ENCODE results near the gene PRAME. TPM values are rescaled to one million over a fixed set of nuclear protein-coding genes. Genes with fewer than 3 reads are reported as not detected.

Gene PRAME
- total and polyA plus RNA-seq, 2 experiments from 2014 or later = not detected

- in situ Hi-C loops (cut with MboI) = no loop called here
- Histone ChIP-seq H2AFZ (no peak overlapping the region), H3K4me3 (no peak overlapping the region), H3K9ac (no peak overlapping the region), H3K27me3 (replicated peaks; ENCODE audit: insufficient read depth) (peaks cover 51% of the 10 kb centered on the region), H3K79me2 (ENCODE audit: insufficient read depth) (no peaks in the 10 kb centered on the region), H3K27ac (no peak overlapping the region), H3K36me3 (ENCODE audit: low read depth) (no peaks in the 10 kb centered on the region), H4K20me1 (ENCODE audit: insufficient read depth) (no peaks in the 10 kb centered on the region), H3K4me2 (ENCODE audit: unreplicated experiment) (no peak overlapping the region), H3K9me2 (ENCODE audit: insufficient read depth) (no peaks in the 10 kb centered on the region), H3F3A (ENCODE audit: insufficient read depth) (no peaks in the 10 kb centered on the region), H3K4me1 (ENCODE audit: insufficient read depth) (no peaks in the 10 kb centered on the region), H3K9me3 (ENCODE audit: low read depth) (no peaks in the 10 kb centered on the region)
- WGBS, 2 experiments (ENCODE audit: low coverage in 1 of 2, low lambda C conversion rate in 2 of 2, missing lambda C conversion rate in 2 of 2) = 27 to 36% methylated on average over 2 of the region's 2 CpGs
- DNase-seq = no peak
- TF ChIP-seq EZH2phosphoT487 (IDR thresholded peaks at IDR 0.05; ENCODE audit: insufficient read depth, low read depth) = no peak
- no peak for TF ChIP-seq EZH2 (IDR thresholded peaks at IDR 0.05; ENCODE audit: insufficient read depth, poor library complexity, severe bottlenecking)
These were observed 12.8 kb upstream of the PRAME start for GRCh38 chr22:22571862-22572261.

GRCh38 chr22:22571429-22571828 lies 12.4 kb upstream of the PRAME start:
- 55 to 60% methylated on average over 6 of the region's 6 CpGs for WGBS, 2 experiments (ENCODE audit: low coverage in 1 of 2, low lambda C conversion rate in 2 of 2, missing lambda C conversion rate in 2 of 2)
- Histone ChIP-seq H4K20me1 (ENCODE audit: insufficient read depth) (no peaks in the 10 kb centered on the region), H3K4me3 (no peak overlapping the region), H3K4me1 (ENCODE audit: insufficient read depth) (no peaks in the 10 kb centered on the region), H3K36me3 (ENCODE audit: low read depth) (no peaks in the 10 kb centered on the region), H3K9me3 (ENCODE audit: low read depth) (no peaks in the 10 kb centered on the region), H3K9me2 (ENCODE audit: insufficient read depth) (no peaks in the 10 kb centered on the region), H3F3A (ENCODE audit: insufficient read depth) (no peaks in the 10 kb centered on the region), H3K9ac (no peak overlapping the region), H3K27me3 (replicated peaks; ENCODE audit: insufficient read depth) (peaks cover 51% of the 10 kb centered on the region), H3K4me2 (ENCODE audit: unreplicated experiment) (no peak overlapping the region), H2AFZ (no peak overlapping the region), H3K27ac (no peak overlapping the region), H3K79me2 (ENCODE audit: insufficient read depth) (no peaks in the 10 kb centered on the region)
- in situ Hi-C loops (cut with MboI) = no loop called here
- DNase-seq = no peak
- TF ChIP-seq EZH2phosphoT487 (IDR thresholded peaks at IDR 0.05; ENCODE audit: insufficient read depth, low read depth) (no peak), EZH2 (IDR thresholded peaks at IDR 0.05; ENCODE audit: insufficient read depth, poor library complexity, severe bottlenecking) (no peak)

GRCh38 chr22:22569218-22569617 lies 10.2 kb upstream of the PRAME start:
- TF ChIP-seq EZH2phosphoT487 (IDR thresholded peaks at IDR 0.05; ENCODE audit: insufficient read depth, low read depth) = no peak

GRCh38 chr22:22565981-22566380 lies 6.9 kb upstream of the PRAME start:
- peak; percentile 27 for DNase-seq
- TF ChIP-seq EZH2phosphoT487 (IDR thresholded peaks at IDR 0.05; ENCODE audit: insufficient read depth, low read depth) (no peak), EZH2 (IDR thresholded peaks at IDR 0.05; ENCODE audit: insufficient read depth, poor library complexity, severe bottlenecking) (no peak)

More at GRCh38 chr22:22569218-22569617, 10.2 kb upstream of the PRAME start:
- Histone ChIP-seq H3K9me2 (ENCODE audit: insufficient read depth) (no peaks in the 10 kb centered on the region), H3F3A (ENCODE audit: insufficient read depth) (no peaks in the 10 kb centered on the region), H3K27me3 (replicated peaks; ENCODE audit: insufficient read depth) (peaks cover 48% of the 10 kb centered on the region), H3K4me1 (ENCODE audit: insufficient read depth) (no peaks in the 10 kb centered on the region), H3K4me3 (no peak overlapping the region), H3K4me2 (ENCODE audit: unreplicated experiment) (no peak overlapping the region), H3K9ac (no peak overlapping the region), H3K27ac (no peak overlapping the region), H3K9me3 (ENCODE audit: low read depth) (no peaks in the 10 kb centered on the region), H4K20me1 (ENCODE audit: insufficient read depth) (no peaks in the 10 kb centered on the region), H2AFZ (no peak overlapping the region), H3K79me2 (ENCODE audit: insufficient read depth) (no peaks in the 10 kb centered on the region), H3K36me3 (ENCODE audit: low read depth) (no peaks in the 10 kb centered on the region)
- DNase-seq = no peak
- in situ Hi-C loops (cut with MboI) = no loop called here
- 21 to 29% methylated on average over 5 of the region's 5 CpGs for WGBS, 2 experiments (ENCODE audit: low coverage in 1 of 2, low lambda C conversion rate in 2 of 2, missing lambda C conversion rate in 2 of 2)

More at GRCh38 chr22:22565981-22566380, 6.9 kb upstream of the PRAME start:
- Histone ChIP-seq H3K27ac (no peak overlapping the region), H3K27me3 (replicated peaks; ENCODE audit: insufficient read depth) (peaks cover 17% of the 10 kb centered on the region), H3K4me1 (ENCODE audit: insufficient read depth) (no peaks in the 10 kb centered on the region), H3K4me3 (no peak overlapping the region), H3K4me2 (ENCODE audit: unreplicated experiment) (no peak overlapping the region), H3K9ac (no peak overlapping the region), H2AFZ (no peak overlapping the region), H3K9me2 (ENCODE audit: insufficient read depth) (no peaks in the 10 kb centered on the region), H3K9me3 (ENCODE audit: low read depth) (no peaks in the 10 kb centered on the region), H3K36me3 (ENCODE audit: low read depth) (no peaks in the 10 kb centered on the region), H3K79me2 (ENCODE audit: insufficient read depth) (no peaks in the 10 kb centered on the region), H3F3A (ENCODE audit: insufficient read depth) (no peaks in the 10 kb centered on the region), H4K20me1 (ENCODE audit: insufficient read depth) (no peaks in the 10 kb centered on the region)
- in situ Hi-C loops (cut with MboI) = no loop called here
- whole genome bisulfite sequencing, 2 experiments (ENCODE audit: low coverage in 1 of 2, low lambda C conversion rate in 2 of 2, missing lambda C conversion rate in 2 of 2) = 81 to 84% methylated on average over 2 of the region's 2 CpGs
